COLO829 (cell line): Measurements from ENCODE around the gene FHOD3.

Source experiments
- DNase-seq: peaks from one replicate; pipeline ENCODE4 v3.0.0; 2012; ENCODE audit warnings: low spot score

Gene FHOD3

GRCh38 chr18:36297417-36298125 lies at the start of gene FHOD3:
TSS of gene FHOD3 (plus strand) at chr18:36297713. CDS start at chr18:36297836, 123 bp downstream.
- DNase-seq = no peak

GRCh38 chr18:36249392-36249791 lies 48.1 kb upstream of the FHOD3 start:
- DNase-seq = no peak

- DNase-seq = no peak
Measured at GRCh38 chr18:36250827-36251226, 46.7 kb upstream of the FHOD3 start.

DNA sequence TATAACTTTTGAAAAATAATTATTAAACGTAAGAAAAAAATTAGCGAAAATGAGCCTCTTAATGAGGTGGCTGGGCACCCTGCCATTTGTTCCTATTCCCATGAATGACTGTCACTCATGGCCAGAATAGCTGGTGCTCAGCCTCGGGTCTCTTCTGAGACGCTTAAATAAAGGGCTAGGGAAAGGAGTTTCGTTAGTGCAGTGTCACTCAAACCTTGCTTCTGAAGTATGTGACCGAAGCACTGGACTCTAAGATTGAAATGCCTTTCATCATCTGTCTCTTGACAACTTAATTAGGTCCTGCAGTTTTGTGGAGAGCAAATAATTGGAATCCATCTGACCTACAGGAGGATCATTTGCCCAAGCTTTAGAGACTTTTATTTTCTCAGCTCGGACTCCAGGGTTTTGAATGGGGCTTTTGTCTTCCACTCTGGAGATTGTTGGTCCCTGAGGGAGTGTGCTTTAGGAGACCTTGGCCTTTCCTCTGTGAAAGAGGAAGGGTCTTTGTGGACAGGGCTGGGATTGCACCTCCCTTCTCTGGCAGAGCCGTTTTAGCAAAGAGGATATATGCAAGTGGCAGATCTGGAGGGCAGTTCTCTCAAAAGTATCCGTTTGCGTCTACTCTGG lies 42.3 kb upstream of the FHOD3 start:
- no peak for DNase-seq

GRCh38 chr18:36256094-36256493 lies 41.4 kb upstream of the FHOD3 start:
- DNase-seq = no peak

- no peak for DNase-seq
Measured at GRCh38 chr18:36262971-36263370, 34.5 kb upstream of the FHOD3 start.

DNA sequence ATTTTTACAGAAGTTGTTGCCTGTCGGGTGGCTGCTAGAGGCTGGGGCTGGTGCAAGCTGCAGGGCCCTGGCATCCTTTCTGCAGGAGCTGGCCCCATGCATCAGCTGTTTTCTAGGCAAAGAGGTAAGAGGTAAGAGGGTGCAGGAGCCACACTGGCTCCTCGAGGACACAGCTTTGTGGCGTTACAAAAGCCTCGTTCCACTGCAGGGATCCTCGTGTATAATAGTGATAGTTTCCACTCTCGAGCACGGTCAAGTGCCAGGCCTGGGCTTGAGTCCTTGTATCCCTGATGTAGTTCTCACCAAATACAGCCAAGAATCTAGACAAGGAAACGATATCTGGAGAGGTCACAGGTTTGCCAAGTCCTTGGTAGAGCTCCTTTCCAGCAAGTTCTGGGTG lies 33.2 kb upstream of the FHOD3 start:
- no peak for DNase-seq

- no peak for DNase-seq
Measured at GRCh38 chr18:36265015-36265414, 32.5 kb upstream of the FHOD3 start.

GRCh38 chr18:36269157-36269556 lies 28.4 kb upstream of the FHOD3 start:
- DNase-seq = no peak

GRCh38 chr18:36271153-36271552 lies 26.4 kb upstream of the FHOD3 start:
- no peak for DNase-seq

- no peak for DNase-seq
Measured at GRCh38 chr18:36273347-36273746, 24.2 kb upstream of the FHOD3 start.

DNA sequence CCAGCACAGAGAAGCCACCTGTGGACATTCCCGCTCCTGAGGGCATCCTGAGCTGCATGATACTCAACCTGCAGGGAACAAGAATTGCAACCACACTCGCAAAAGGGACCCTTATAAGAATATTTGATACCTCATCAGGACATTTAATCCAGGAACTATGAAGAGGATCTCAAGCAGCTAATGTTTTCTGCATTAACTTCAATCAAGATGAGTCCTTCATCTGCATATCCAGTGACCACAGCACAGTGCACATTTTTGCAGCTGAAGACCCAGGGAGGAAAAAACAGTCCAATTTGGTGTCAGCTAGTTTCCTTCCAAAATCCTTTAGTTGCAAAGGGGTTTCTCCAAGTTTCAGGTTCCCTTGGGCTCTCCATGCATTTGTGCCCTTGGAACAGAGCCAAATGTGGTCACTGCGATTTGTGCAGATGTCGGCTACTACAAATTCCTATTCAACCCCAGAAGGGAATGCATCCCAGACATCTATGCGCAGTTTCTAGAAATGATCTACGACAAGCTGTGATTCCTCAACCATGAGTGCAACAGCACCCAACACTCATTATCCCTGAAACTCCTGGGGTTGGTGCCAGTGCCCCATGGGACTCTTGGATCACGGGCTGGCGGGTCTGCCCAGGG lies 23.3 kb upstream of the FHOD3 start:
- DNase-seq = no peak

DNA sequence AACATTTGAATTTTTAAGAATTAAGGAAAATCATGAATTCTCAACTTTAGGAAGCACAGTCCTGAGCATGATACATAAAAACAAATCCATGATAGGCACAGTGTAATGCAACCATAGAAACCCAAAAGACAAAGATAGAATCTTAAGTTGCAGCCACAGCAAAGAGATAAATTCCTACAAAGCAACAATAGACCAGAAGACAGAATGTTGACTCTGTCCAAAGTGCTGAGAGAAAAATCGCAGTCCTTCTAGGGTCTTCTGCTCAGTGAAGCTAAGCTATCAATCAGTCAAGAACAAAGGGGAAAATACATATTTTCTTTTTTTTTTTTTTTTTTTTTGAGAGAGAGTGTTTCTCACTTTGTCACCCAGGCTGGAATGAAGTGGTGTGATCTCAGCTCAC lies 22.0 kb upstream of the FHOD3 start:
- DNase-seq = no peak

DNA sequence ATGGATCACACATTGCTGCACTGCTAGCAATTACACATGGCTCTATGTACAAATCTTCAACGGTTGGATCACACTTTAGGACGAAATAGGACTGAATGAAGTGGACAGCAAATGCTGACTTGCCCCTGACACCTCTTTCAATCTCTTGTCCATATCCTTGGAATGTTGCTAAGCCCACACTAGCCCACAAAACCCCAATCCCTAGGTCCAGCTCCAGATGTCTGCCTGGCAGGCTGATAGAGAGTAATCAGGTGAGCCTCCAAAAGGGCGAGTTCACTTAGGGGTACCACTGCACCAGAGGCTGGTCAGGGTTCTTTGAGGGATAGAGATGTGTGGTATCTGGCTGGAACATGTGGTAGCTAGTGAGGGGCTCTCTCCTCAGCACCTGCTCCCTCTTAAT lies 18.5 kb upstream of the FHOD3 start:
- DNase-seq = no peak

DNA sequence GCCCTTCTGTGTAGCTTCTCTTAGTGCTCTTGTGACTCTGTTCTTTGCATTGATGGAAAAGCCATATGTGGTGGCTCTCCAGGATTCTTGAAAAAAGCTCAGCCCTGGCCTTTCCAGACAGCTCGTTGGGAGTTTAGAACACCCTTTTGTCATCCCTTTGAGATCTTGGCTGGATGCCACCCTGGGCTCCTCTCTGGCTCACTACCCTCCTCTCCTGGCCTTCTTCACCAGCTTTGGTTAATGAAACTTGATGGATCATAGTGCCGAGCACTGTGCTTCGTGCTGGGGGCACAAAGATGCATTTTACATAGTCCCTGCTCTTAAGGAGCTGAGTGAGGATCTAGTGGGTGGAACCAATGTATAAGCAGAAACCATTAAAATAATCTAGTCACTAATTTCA lies 15.6 kb upstream of the FHOD3 start:
- no peak for DNase-seq

- DNase-seq = no peak
Measured at GRCh38 chr18:36283448-36283847, 14.1 kb upstream of the FHOD3 start.

GRCh38 chr18:36284268-36284667 lies 13.2 kb upstream of the FHOD3 start:
- no peak for DNase-seq

GRCh38 chr18:36284671-36285295 lies 12.7 kb upstream of the FHOD3 start:
- peak; percentile 32 for DNase-seq

DNA sequence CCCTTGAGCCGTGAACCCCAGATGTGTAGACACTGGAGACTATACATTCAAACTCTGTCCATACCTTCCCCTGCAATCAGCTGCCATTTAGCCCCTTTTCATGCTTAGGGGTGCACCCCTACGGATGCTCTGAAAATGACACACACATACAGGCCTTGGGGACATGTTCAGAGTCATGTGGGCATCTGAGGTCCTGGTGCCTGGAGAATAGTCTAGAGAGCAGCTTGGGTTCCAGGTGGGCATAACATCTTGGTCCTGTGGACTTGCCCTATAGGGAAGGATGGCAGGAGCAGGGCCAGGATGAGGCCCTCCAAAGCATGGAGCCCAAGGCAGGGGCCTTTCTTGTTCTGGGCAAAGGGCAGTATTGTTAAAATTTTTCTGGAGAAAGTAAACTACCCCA lies 9.9 kb upstream of the FHOD3 start:
- no peak for DNase-seq

DNA sequence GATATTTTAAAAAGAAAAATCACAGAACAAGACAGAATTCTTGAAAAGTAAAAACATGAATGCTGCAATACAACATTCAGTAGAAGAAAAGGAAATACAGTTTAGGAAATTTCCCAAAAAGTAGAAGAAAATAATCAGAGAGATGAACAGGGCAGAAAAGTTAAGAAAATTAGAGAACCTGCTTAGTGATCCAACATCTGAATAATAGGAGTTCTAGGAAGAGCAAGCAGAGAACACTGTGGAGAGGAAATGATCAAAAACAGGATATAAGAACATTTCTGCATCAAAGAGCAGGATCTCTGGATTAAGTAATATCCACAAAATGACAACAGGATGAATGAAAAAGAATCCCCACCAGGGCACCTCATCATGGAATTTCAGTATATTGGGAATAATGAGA lies 8.8 kb upstream of the FHOD3 start:
- no peak for DNase-seq

DNA sequence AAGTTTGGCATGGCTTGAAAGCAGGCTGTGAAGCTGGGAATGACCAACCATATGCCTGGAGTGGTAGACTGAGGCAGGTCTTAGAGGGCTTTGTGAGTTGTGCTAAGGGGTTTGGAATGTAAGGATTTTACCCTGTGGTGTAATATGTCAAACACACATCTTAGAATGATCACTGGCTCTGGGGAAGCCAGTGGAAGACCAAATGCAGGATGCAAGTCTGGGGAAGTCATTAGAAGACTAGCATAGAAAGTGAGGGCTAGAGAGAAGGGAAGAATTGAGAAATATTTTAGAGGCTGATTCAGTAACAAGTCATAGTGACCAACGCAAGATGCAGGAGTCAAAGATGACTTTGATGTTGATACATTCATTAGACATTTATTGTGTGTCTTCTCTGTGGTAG lies 3.5 kb upstream of the FHOD3 start:
- DNase-seq = no peak

GRCh38 chr18:36295214-36295613 lies 2.3 kb upstream of the FHOD3 start:
- DNase-seq = no peak

GRCh38 chr18:36295880-36296301 lies 1.6 kb upstream of the FHOD3 start:
- no peak for DNase-seq
